ENCODE data around the gene IP6K1.
A peak's percentile ranks its signal among the peaks of the same experiment; 100 is the strongest.

The IP6K1 gene

DNA sequence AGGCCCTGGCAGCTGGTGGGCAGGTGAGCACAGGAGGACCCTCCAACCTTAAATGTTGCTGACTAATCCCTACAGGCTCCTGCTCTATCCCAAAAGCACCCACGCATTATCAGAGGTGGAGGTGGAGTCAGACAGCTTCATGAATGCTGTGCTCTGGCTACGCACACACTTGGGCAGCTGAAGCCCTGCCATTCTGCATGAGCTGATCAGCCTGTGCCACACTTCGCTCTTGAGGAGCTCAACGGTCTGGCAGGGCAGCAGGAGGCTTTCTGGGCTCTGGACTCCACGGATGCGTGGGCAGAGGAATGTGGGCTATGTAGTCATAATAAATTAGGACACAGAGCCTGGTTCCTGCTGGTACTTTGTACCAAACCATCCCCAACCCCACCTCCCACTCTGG, 103.2 kb downstream of the IP6K1 start:
- TF ChIP-seq, protein P1, sequence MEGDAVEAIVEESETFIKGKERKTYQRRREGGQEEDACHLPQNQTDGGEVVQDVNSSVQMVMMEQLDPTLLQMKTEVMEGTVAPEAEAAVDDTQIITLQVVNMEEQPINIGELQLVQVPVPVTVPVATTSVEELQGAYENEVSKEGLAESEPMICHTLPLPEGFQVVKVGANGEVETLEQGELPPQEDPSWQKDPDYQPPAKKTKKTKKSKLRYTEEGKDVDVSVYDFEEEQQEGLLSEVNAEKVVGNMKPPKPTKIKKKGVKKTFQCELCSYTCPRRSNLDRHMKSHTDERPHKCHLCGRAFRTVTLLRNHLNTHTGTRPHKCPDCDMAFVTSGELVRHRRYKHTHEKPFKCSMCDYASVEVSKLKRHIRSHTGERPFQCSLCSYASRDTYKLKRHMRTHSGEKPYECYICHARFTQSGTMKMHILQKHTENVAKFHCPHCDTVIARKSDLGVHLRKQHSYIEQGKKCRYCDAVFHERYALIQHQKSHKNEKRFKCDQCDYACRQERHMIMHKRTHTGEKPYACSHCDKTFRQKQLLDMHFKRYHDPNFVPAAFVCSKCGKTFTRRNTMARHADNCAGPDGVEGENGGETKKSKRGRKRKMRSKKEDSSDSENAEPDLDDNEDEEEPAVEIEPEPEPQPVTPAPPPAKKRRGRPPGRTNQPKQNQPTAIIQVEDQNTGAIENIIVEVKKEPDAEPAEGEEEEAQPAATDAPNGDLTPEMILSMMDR (conservative IDR thresholded peaks at IDR 0.05; ENCODE audit: low read length), result no peak
- H3K4me3 ChIP-seq (ENCODE audit: low read length), result no peak overlapping the region
- no peak for DNase-seq (ENCODE audit: low read depth)

- DNase-seq (ENCODE audit: low read depth), result no peak
- TF ChIP-seq, protein P1 (conservative IDR thresholded peaks at IDR 0.05; ENCODE audit: low read length), result no peak
- no peak overlapping the region for H3K4me3 ChIP-seq (ENCODE audit: low read length)
These were observed 104.8 kb downstream of the IP6K1 start for GRCh38 chr3:49681543-49681942.

GRCh38 chr3:49681232-49681522, 105.2 kb downstream of the IP6K1 start:
- no peak overlapping the region for H3K4me3 ChIP-seq (ENCODE audit: low read length)
- TF ChIP-seq, protein P1 (conservative IDR thresholded peaks at IDR 0.05; ENCODE audit: low read length), result no peak
- DNase-seq (ENCODE audit: low read depth), result no peak

GRCh38 chr3:49680493-49681231, 105.7 kb downstream of the IP6K1 start:
- no peak for DNase-seq (ENCODE audit: low read depth)
- TF ChIP-seq, protein P1 (conservative IDR thresholded peaks at IDR 0.05; ENCODE audit: low read length), result no peak
- H3K4me3 ChIP-seq (ENCODE audit: low read length), result no peak overlapping the region

DNA sequence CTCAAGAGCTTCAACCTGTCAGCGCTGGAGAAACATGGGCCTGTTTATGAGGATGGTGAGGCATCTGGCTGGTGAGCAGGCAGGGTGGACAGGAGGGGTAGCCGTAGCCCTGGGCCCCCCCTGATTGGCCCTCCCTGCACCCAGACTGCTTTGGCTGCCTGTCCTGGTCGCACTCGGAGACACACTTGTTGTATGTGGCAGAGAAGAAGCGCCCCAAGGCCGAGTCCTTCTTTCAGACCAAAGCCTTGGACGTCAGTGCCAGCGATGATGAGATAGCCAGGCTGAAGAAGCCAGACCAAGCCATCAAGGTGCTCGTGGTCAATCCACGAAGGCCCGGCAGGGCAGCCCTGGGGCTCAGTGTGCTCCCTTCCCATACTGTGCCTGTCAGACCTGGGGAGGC, 110.4 kb downstream of the IP6K1 start:
- H3K4me3 ChIP-seq (ENCODE audit: low read length), result no peak overlapping the region
- DNase-seq (ENCODE audit: low read depth), result no peak
- TF ChIP-seq, protein P1 (conservative IDR thresholded peaks at IDR 0.05; ENCODE audit: low read length), result no peak

GRCh38 chr3:49674497-49674983, 111.8 kb downstream of the IP6K1 start:
- peak overlapping the region; percentile 89 for H3K4me3 ChIP-seq (ENCODE audit: low read length)
- TF ChIP-seq, protein P1 (conservative IDR thresholded peaks at IDR 0.05; ENCODE audit: low read length), result no peak

More at GRCh38 chr3:49674497-49674983, 111.8 kb downstream of the IP6K1 start:
- DNase-seq (ENCODE audit: low read depth), result no peak

All from AG10803 (cell line).